HG03342 (cell line): ENCODE results near the gene RPS6KA5.
"Not testable (repeated sequence)": the region's sequence is repeated elsewhere in the genome, so short reads cannot be mapped to it uniquely, and the experiment has no call there.

Experiments
- ATAC-seq: cut with Tn5 transposase; IDR thresholded peaks from one replicate; pipeline ENCODE4 v1.9.1; 2021; ENCODE audit warnings: mild to moderate bottlenecking, moderate library complexity; ENCODE audit not compliant: unreplicated experiment

Gene RPS6KA5

GRCh38 chr14:91060351-91061055, at the start of gene RPS6KA5:
TSS of gene RPS6KA5 (minus strand) at chr14:91060641. CDS start at chr14:91060434, 207 bp downstream.
- peak; percentile 83 for ATAC-seq

- ATAC-seq, result no peak
Observed at GRCh38 chr14:91108941-91109611, 48.6 kb upstream of the RPS6KA5 start.

GRCh38 chr14:91103116-91103515, 42.7 kb upstream of the RPS6KA5 start:
- ATAC-seq, result no peak

- ATAC-seq, result no peak
Observed at GRCh38 chr14:91100102-91100501, 39.7 kb upstream of the RPS6KA5 start.

GRCh38 chr14:91098591-91098990, 38.1 kb upstream of the RPS6KA5 start:
- no peak for ATAC-seq

GRCh38 chr14:91097657-91098056, 37.2 kb upstream of the RPS6KA5 start:
- ATAC-seq, result not testable (repeated sequence)

GRCh38 chr14:91095178-91095577, 34.7 kb upstream of the RPS6KA5 start:
- no peak for ATAC-seq

GRCh38 chr14:91094772-91095171, 34.3 kb upstream of the RPS6KA5 start:
- ATAC-seq, result no peak

- not testable (repeated sequence) for ATAC-seq
Observed at GRCh38 chr14:91093743-91094472, 33.5 kb upstream of the RPS6KA5 start.

GRCh38 chr14:91092073-91092472, 31.6 kb upstream of the RPS6KA5 start:
- ATAC-seq, result no peak

GRCh38 chr14:91090743-91091142, 30.3 kb upstream of the RPS6KA5 start:
- no peak for ATAC-seq

- no peak for ATAC-seq
Observed at GRCh38 chr14:91089958-91090535, 29.6 kb upstream of the RPS6KA5 start.

GRCh38 chr14:91088585-91089235, 28.3 kb upstream of the RPS6KA5 start:
- no peak for ATAC-seq

- ATAC-seq, result not testable (repeated sequence)
Observed at GRCh38 chr14:91087470-91087869, 27.0 kb upstream of the RPS6KA5 start.

- no peak for ATAC-seq
Observed at GRCh38 chr14:91084516-91084915, 24.1 kb upstream of the RPS6KA5 start.

GRCh38 chr14:91082282-91082681, 21.8 kb upstream of the RPS6KA5 start:
- no peak for ATAC-seq

- ATAC-seq, result no peak
Observed at GRCh38 chr14:91080071-91080470, 19.6 kb upstream of the RPS6KA5 start.

- no peak for ATAC-seq
Observed at GRCh38 chr14:91078095-91078737, 17.8 kb upstream of the RPS6KA5 start.

GRCh38 chr14:91075553-91075952, 15.1 kb upstream of the RPS6KA5 start:
- no peak for ATAC-seq

- no peak for ATAC-seq
Observed at GRCh38 chr14:91070572-91070971, 10.1 kb upstream of the RPS6KA5 start.
